Cerebellar nuclear complex (tissue), 1 donor: ENCODE results near the gene PARM1.

Experiments
- DNase-seq, 2 experiments: peaks; one replicate each; lab custom pipeline; 2025; lab: John Stamatoyannopoulos, UW

PARM1 gene

GRCh38 chr4:75030649-75031235 is 97.8 kb downstream of the PARM1 start:
- DNase-seq: no peak

GRCh38 chr4:75031775-75032174 is 98.9 kb downstream of the PARM1 start:
- no peak for DNase-seq

- no peak for DNase-seq
These were observed 101.6 kb downstream of the PARM1 start for GRCh38 chr4:75034523-75034922.

GRCh38 chr4:75035321-75035720 is 102.4 kb downstream of the PARM1 start:
- DNase-seq: no peak

- no peak for DNase-seq
These were observed 103.3 kb downstream of the PARM1 start for GRCh38 chr4:75036046-75036830.

GRCh38 chr4:75037252-75037651 is 104.3 kb downstream of the PARM1 start:
- DNase-seq: no peak

GRCh38 chr4:75038376-75038775 is 105.5 kb downstream of the PARM1 start:
- DNase-seq: no peak

- DNase-seq: no peak
These were observed 107.8 kb downstream of the PARM1 start for GRCh38 chr4:75040703-75041102.

- DNase-seq: no peak
These were observed 109.8 kb downstream of the PARM1 start for GRCh38 chr4:75042601-75043208.

- no peak for DNase-seq
These were observed 113.3 kb downstream of the PARM1 start for GRCh38 chr4:75046226-75046625.

- no peak for DNase-seq
These were observed 113.7 kb downstream of the PARM1 start for GRCh38 chr4:75046641-75047040.

- DNase-seq: no peak
These were observed 115.4 kb downstream of the PARM1 start for GRCh38 chr4:75048208-75048879.

- no peak for DNase-seq
These were observed 118.5 kb downstream of the PARM1 start for GRCh38 chr4:75051431-75051830.

GRCh38 chr4:75053352-75053751 is 120.4 kb downstream of the PARM1 start:
- no peak for DNase-seq

- DNase-seq: no peak
These were observed 121.2 kb downstream of the PARM1 start for GRCh38 chr4:75054078-75054477.

- DNase-seq: no peak
These were observed 123.4 kb downstream of the PARM1 start for GRCh38 chr4:75056277-75056676.

GRCh38 chr4:75057369-75057768 is 124.5 kb downstream of the PARM1 start:
- DNase-seq: no peak

- DNase-seq: no peak
These were observed 125.6 kb downstream of the PARM1 start for GRCh38 chr4:75058486-75058885.

- no peak for DNase-seq
These were observed 130.5 kb downstream of the PARM1 start for GRCh38 chr4:75063433-75063832.

- DNase-seq: no peak
These were observed 133.0 kb downstream of the PARM1 start for GRCh38 chr4:75065909-75066308.

- DNase-seq: no peak
These were observed 136.7 kb downstream of the PARM1 start for GRCh38 chr4:75069493-75070074.

GRCh38 chr4:75071317-75071716 is 138.4 kb downstream of the PARM1 start:
- DNase-seq: no peak
